Stimulated activated naive CD8-positive, alpha-beta T cell treated with anti-CD3 and anti-CD28 coated beads, Interleukin-15, amount 100 ng/mL, for 72 hours (primary cell): ENCODE data around the gene MAP3K20.
"Not testable (repeated sequence)": the region's sequence is repeated elsewhere in the genome, so short reads cannot be mapped to it uniquely, and the experiment has no call there.

ENCODE experiments used
- ATAC-seq: fragments of 150-1000 bp; cut with Tn5 transposase; 2 replicates; pipeline ENCODE4 v1.10.0; 2021; ENCODE audit warnings: mild to moderate bottlenecking, moderate library complexity
- DNase-seq, 2 donors: peaks; one replicate each; pipeline ENCODE4 v3.0.0; 2021 to 2022
- H3K27ac Mint-ChIP-seq, 2 donors: one replicate each; pipeline ENCODE4 v1.8.0; 2022; ENCODE audit warnings: mild to moderate bottlenecking in 2 of 2, mixed read lengths in 2 of 2, moderate library complexity in 2 of 2
- H3K27me3 Mint-ChIP-seq: one replicate; pipeline ENCODE4 v1.8.0; 2022; ENCODE audit warnings: mixed read lengths
- H3K4me1 Mint-ChIP-seq: one replicate; pipeline ENCODE4 v1.8.0; 2022; ENCODE audit warnings: mild to moderate bottlenecking, mixed read lengths
- H3K4me3 Mint-ChIP-seq, 2 donors: one replicate each; pipeline ENCODE4 v1.8.0; 2022; ENCODE audit warnings: mild to moderate bottlenecking in 2 of 2, mixed read lengths in 2 of 2, moderate library complexity in 1 of 2
- H3K9me3 Mint-ChIP-seq, 2 donors: one replicate each; pipeline ENCODE4 v1.8.0; 2022; ENCODE audit warnings: mixed read lengths in 2 of 2

Gene MAP3K20

DNA sequence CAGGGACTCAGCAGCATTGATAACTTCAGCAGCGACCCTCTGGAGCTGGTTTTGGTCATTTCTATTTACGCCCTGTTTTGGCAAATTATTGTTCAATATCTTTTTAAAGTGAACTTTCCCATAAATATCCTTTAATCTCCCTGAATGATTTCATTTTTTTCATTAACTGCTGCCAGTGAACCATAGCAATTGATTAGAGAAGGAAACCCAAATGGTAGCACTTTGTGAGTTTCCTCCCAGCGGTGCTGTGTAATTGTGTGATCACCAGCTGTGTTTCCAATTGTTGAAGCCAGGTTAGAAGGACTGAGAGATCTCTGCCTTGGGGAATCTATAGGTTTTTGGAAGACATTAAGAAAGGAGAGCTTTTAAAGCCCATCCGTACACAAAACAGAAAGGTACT lies 16.3 kb downstream of the MAP3K20 start:
- ATAC-seq (no peak), DNase-seq (no peak)
- H3K27ac Mint-ChIP-seq, result no peak overlapping the region
- H3K4me3 Mint-ChIP-seq, result no peak overlapping the region
- H3K27me3 Mint-ChIP-seq, result peaks cover 34% of the 10 kb centered on the region
- H3K4me1 Mint-ChIP-seq, result no peaks in the 10 kb centered on the region
- no peaks in the 10 kb centered on the region for H3K9me3 Mint-ChIP-seq

DNA sequence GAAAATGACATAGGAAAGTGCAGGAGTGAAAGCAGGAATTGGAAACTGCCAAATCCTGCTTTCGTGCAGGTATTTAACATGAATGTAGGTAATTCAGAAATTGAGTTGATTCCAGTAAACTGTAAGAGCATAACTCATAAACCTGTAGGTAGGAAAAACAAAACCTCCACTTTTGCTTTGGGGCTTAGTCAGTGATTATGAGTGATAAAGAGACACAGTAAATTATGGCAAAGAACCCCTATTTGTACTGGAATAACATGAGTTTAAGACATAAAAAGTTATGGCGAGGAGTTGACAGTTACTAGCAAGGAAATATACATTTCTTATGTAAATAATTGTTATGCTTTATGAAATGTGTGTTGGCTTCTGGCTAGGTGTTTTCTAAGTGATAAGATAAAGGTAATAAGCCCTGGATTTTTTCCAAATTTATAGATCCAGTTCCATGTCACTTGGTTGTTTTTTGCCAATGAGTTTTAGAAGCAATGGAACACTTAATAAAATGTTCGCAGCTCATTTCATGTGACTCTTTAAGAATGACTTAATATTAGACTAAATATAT lies 17.3 kb downstream of the MAP3K20 start:
- peaks cover 24% of the 10 kb centered on the region for H3K27me3 Mint-ChIP-seq
- ATAC-seq (no peak), DNase-seq (no peak)
- H3K9me3 Mint-ChIP-seq, result no peaks in the 10 kb centered on the region
- H3K4me3 Mint-ChIP-seq, result no peak overlapping the region
- no peaks in the 10 kb centered on the region for H3K4me1 Mint-ChIP-seq
- no peak overlapping the region for H3K27ac Mint-ChIP-seq

DNA sequence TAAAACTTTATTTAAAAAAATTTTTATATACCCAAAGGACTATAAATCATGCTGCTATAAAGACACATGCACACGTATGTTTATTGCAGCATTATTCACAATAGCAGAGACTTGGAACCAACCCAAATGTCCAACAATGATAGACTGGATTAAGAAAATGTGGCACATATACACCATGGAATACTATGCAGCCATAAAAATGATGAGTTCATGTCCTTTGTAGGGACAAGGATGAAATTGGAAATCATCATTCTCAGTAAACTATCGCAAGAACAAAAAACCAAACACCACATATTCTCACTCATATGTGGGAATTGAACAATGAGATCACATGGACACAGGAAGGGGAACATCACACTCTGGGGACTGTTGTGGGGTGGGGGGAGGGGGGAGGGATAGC lies 18.0 kb downstream of the MAP3K20 start:
- H3K27ac Mint-ChIP-seq, ATAC-seq, H3K9me3 Mint-ChIP-seq, H3K4me3 Mint-ChIP-seq, H3K4me1 Mint-ChIP-seq, DNase-seq: not testable (repeated sequence)
- H3K27me3 Mint-ChIP-seq, result peaks cover 17% of the 10 kb centered on the region

DNA sequence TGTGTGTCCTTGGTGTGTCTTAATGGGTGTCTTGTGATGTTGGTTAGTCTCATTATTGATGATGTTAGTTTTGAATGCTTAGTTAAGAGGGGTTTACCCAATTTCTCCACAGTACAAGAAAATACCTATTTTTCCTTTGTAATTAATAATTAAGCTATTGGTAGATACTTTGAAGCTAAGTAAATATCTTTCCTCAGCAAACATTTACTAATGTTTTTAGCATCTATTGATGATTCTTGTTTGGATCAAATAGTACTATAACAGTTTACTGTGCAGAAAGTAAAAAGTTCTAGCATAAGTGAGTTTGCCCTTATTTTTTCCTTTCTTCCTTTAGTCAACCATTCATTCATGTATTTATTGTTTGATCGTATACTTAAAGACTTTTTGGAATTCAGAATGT lies 19.1 kb downstream of the MAP3K20 start:
- Mint-ChIP-seq H3K4me3 (no peak overlapping the region), H3K9me3 (no peaks in the 10 kb centered on the region), H3K4me1 (no peaks in the 10 kb centered on the region), H3K27ac (no peak overlapping the region), H3K27me3 (peaks cover 11% of the 10 kb centered on the region)
- DNase-seq (no peak), ATAC-seq (no peak)

DNA sequence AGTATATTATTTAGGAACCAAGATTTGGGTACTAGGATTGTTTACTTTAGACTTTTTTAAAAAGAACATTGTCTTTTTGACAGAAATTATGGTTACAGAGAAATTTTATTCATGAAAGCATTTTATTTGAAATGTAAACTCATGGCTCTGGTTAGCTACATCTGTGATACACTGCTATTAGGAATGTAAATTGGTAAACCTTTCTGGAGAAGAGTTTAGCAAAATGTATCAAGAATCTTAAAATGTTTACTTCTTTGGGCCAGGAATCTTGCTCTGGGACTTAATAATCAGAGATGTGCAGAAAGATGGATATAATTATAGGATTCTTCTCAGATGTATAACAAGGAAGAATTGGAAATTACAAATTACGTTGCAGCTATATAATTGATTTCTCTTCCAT lies 19.7 kb downstream of the MAP3K20 start:
- ATAC-seq (no peak), DNase-seq (no peak)
- H3K9me3 Mint-ChIP-seq, result no peaks in the 10 kb centered on the region
- H3K27ac Mint-ChIP-seq, result no peak overlapping the region
- peaks cover 7% of the 10 kb centered on the region for H3K27me3 Mint-ChIP-seq
- no peaks in the 10 kb centered on the region for H3K4me1 Mint-ChIP-seq
- no peak overlapping the region for H3K4me3 Mint-ChIP-seq

DNA sequence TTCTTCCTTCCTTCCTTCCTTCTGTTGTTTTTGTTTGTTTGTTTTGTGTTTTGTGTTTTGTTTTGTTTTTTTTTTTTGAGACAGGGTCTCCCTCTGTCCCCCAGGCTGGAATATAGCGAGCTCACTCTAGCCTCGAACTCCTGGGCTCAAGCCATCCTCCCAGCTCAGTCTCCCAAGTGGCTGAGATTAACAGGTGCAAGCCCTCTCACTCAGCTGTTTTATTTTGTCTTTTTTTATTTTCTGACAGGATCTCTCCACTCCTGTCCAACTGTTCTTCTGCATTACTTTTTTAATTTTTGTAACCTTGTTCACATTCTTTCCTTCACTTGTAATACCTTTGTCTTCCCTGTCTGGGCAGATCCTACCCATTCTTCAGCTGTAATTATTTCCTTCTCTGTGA lies 23.6 kb downstream of the MAP3K20 start:
- Mint-ChIP-seq H3K4me1 (no peaks in the 10 kb centered on the region), H3K4me3 (no peak overlapping the region), H3K27ac (no peak overlapping the region), H3K9me3 (no peaks in the 10 kb centered on the region), H3K27me3 (no peaks in the 10 kb centered on the region)
- no peak for DNase-seq
- no peak for ATAC-seq

DNA sequence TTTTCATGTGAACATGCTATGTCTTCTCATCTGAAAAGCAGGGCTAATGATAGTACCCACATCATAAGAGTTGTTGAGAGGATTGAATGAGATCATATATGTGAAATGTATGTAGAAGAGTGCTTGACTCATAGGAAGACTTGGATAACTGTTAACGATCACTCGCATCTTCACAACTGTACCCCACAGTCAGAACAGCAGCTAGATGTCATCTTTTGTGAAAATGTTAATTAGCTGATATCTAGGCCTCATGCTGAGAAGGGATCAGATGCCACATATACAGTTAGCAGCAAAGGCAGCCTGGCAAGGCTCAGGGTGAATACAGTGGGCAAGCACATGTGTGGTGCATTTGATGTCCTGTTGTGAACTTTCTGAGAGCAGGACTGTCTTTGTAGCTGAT lies 24.2 kb downstream of the MAP3K20 start:
- Mint-ChIP-seq H3K9me3 (no peaks in the 10 kb centered on the region), H3K27me3 (no peaks in the 10 kb centered on the region), H3K4me3 (no peak overlapping the region), H3K4me1 (no peaks in the 10 kb centered on the region), H3K27ac (no peak overlapping the region)
- DNase-seq, result no peak
- no peak for ATAC-seq

DNA sequence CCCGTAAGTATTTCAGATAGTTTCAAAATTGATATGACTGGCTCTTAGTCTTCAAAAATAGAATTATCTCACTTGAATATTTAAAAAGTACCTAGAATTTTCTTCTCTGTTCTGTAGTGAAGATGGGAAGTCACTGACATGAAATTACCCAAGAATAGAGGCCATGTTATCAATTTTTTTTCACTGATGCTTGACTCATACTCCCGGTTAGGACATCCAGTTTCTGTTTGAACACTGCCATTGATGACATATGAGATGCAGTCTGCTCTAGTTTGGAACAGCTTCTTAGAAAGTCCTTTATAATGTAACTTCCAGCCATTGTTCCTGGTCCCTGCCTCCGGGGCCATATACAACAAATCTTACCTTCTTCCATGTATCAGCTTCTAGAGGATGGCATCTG lies 26.0 kb downstream of the MAP3K20 start:
- Mint-ChIP-seq H3K4me1 (no peaks in the 10 kb centered on the region), H3K27ac (no peak overlapping the region), H3K4me3 (no peak overlapping the region), H3K9me3 (no peaks in the 10 kb centered on the region), H3K27me3 (peaks cover 6% of the 10 kb centered on the region)
- peak; percentile 78 for ATAC-seq
- no peak for DNase-seq

DNA sequence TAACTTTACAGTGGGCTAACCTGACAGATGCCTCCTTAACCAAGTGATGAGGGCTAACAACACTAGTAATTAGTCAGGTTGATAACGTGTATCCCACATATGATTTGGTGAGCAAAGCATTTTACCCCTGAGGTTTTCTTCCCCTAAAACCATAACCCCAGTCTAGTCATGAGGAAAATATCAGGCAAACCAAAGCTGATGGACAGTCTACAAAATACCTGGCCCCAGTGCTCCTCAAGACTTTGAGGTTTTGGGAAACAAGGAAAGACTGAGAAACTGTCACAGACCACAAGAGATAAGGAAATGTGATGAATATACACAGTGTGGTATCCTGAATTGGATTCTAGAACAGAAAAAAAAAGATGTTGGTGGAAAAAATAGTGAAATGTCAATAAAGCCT lies 28.5 kb downstream of the MAP3K20 start:
- DNase-seq (no peak), ATAC-seq (no peak)
- Mint-ChIP-seq H3K27me3 (peaks cover 12% of the 10 kb centered on the region), H3K9me3 (no peaks in the 10 kb centered on the region), H3K4me1 (peaks cover 6% of the 10 kb centered on the region), H3K4me3 (no peak overlapping the region), H3K27ac (no peak overlapping the region)

DNA sequence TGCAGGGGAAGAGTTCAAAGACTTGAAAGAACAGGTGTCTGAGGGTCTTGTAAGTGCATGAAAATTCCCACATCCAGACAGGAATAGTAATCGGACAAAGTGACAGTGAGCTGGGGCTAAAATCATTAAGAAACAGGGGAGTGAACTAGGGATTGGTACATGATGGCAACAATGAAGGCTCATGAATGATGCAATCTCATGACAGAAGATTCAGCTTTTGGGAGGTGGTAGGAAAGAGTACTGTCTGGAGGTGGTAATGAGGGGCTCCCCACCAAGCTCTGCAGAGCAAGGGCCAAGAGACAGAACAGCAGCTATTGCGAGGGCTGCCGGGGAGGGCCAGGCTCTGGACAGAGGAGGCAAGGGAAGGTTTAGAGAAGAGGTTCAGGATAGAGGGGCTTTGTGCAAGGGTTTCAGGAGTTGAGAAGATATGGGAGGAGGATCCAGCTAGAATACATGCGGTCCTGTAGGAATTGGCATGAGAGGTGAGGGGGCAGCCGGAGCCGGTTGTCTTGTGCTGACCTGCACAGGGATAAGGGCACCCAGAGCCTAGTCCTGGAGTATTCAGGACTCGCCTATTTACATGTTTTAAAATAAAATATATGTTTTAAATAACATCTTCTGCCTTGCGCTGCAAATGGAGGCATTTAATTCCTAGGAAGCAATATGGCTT lies 31.4 kb downstream of the MAP3K20 start:
- no peak for DNase-seq
- Mint-ChIP-seq H3K9me3 (no peaks in the 10 kb centered on the region), H3K27me3 (peaks cover 29% of the 10 kb centered on the region), H3K4me1 (peaks cover 6% of the 10 kb centered on the region), H3K27ac (no peak overlapping the region), H3K4me3 (no peak overlapping the region)
- ATAC-seq, result no peak

DNA sequence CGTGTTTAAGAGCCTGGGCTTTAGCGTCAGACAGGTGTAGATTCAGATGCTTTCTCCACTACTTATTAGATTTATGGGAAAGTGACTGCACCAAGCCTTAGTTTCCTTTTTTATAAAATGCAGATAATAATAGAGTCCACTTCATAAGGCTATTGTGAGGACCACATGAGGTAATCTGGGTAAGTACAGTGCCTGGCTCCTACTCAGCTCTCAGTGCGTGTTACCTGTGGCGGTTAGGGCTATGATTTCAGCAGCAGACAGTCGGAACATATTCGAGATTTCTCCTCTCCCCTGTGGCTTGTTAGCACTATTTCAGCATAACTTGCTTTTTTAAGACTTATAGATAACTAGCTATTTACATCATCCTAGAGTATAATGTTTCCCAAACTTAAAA lies 32.0 kb downstream of the MAP3K20 start:
- Mint-ChIP-seq H3K4me3 (no peak overlapping the region), H3K27ac (no peak overlapping the region), H3K4me1 (peaks cover 6% of the 10 kb centered on the region), H3K27me3 (peaks cover 34% of the 10 kb centered on the region), H3K9me3 (peaks cover 0 to 2% of the 10 kb centered on the region in 2 donors)
- ATAC-seq, result no peak
- no peak for DNase-seq

DNA sequence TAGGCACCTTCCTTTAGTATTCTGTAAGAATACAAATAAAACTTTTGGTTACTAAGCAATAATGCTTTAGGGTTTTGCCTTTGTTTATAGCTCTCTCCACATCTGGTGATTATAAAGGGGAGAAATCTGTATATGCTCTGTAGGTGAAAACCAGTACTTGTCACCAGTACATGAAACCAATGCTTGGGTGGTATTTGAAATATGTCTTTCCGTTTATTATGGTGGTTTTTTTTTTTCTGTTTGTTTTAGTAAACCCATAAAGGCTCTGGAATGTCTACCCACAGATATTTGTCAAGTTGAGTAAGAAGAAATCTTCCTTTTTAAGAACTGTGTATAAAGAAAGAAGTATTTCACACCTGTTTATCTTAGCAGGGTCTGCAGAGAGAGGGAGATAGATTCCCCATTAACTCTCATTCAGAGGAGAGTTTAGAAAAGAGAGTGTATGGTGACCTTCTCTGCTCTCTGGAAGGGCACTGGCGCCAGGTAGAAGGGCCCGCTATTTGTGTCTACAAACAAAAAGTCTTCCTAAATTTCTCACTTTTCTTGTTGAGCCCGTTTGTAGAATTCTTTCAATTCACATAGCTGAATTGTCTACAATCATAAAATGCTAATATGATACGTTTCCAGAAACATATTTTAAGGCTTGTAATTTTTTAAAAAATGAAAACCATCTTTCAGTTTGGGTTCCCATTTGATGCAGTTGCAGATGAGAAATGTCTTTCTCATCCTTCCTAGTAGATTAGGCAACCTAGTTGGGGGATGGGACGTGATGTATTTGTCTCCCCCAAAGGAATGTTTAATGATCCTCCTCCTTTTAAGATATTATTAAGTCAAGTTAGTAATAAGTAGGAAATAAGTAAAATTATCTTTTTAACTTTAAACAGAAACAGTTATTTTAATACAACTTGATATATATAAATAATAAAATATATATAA lies 33.9 kb downstream of the MAP3K20 start:
- ATAC-seq, result no peak
- H3K4me3 Mint-ChIP-seq, result no peak overlapping the region
- peaks cover 53% of the 10 kb centered on the region for H3K27me3 Mint-ChIP-seq
- peaks cover 8 to 19% of the 10 kb centered on the region in 2 donors for H3K9me3 Mint-ChIP-seq
- no peak overlapping the region for H3K27ac Mint-ChIP-seq
- H3K4me1 Mint-ChIP-seq, result peaks cover 14% of the 10 kb centered on the region
- no peak for DNase-seq

DNA sequence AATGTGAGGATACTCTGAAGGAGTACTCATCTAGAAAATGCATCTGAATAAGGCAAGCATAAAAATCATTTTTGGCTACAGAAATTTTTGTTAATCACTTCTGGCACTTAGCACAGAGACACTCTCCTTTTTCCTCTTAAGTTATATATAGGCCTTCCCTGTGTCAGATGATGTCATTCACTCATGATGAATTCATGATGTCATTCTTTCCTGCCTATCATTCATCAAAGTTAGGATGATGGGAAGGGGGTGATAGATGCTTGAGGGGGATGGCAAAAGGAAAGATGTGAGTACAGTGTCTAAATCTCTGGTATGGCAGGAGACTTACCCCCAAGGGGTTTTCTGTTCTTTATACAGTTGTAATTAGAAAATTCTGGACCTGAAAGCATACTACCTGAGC lies 42.0 kb downstream of the MAP3K20 start:
- Mint-ChIP-seq H3K9me3 (peaks cover 8 to 27% of the 10 kb centered on the region in 2 donors), H3K27ac (no peak overlapping the region), H3K4me1 (peaks cover 23% of the 10 kb centered on the region), H3K27me3 (peaks cover 31% of the 10 kb centered on the region), H3K4me3 (no peak overlapping the region)
- no peak for ATAC-seq
- DNase-seq, result no peak

DNA sequence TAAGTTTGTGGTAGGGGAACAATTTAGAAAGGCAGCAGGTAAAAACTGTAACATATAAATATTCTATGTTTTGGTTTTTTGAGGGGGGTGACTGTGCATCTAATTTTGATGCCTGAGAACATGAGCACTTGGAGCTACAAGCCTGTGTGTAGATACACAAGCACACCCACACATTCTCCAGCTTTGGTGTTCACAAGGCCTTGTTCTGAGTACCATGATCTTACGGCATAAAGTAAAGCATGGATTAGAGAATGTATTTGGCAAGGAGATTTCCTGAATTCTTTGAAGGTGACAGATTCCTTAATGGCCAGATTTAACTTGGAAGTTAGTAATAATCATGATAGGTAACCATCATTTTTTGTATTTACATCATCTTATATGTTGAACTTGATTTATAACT lies 42.7 kb downstream of the MAP3K20 start:
- no peak overlapping the region for H3K27ac Mint-ChIP-seq
- H3K4me1 Mint-ChIP-seq, result peaks cover 16% of the 10 kb centered on the region
- peaks cover 24% of the 10 kb centered on the region for H3K27me3 Mint-ChIP-seq
- H3K9me3 Mint-ChIP-seq, result peaks cover under 1 to 19% of the 10 kb centered on the region in 2 donors
- H3K4me3 Mint-ChIP-seq, result no peak overlapping the region
- ATAC-seq (no peak), DNase-seq (no peak)

DNA sequence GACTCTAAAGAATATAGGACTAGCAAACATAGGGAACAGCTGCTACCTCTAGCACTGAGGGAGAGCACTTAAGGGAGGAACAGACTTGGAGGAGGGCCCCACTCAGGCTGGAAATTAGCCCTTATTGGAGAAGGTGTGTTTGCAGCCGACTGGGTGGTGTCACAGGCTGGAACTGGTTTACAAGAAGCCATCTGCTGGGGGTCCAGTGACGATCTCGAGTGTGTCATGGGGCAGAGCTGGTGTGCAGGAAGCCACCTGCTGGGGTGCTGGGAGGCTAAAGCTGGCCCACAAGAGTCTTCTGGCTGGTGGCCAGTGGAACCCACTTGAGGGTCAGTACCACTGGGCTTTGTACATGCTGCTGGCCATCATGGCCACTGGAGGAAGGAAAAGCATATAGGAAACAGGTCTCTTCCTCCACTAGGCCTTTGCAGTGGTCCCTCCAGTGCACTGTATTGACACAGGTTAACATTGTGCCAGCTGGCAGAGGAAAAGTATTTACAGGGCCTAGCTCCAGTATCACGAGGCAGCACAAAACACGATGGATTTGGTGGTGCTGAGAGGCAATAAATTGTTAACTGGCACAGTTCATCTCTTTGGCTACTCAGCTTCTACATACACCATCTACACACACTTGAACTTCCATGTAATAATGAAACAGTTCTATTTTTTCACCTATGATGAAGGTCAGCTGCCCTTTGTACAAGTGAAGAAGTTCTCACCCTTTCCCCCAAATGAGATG lies 43.6 kb downstream of the MAP3K20 start:
- Mint-ChIP-seq H3K4me3 (no peak overlapping the region), H3K27me3 (peaks cover 16% of the 10 kb centered on the region), H3K4me1 (peaks cover 14% of the 10 kb centered on the region), H3K9me3 (peaks cover 0 to 12% of the 10 kb centered on the region in 2 donors), H3K27ac (no peak overlapping the region)
- ATAC-seq, result no peak
- no peak for DNase-seq
